DMS114 treated with DMSO at 0.1 percent for 48 hours (cell line): ENCODE measurements around the gene JAKMIP2.

Experiments
- DNase-seq: peaks from one replicate; lab custom pipeline; 2025; ENCODE audit not compliant: unreplicated experiment; lab: John Stamatoyannopoulos, UW

The JAKMIP2 gene

GRCh38 chr5:147789820-147790219 lies 7.3 kb upstream of the JAKMIP2 start:
- DNase-seq: no peak

GRCh38 chr5:147788023-147788422 lies 5.5 kb upstream of the JAKMIP2 start:
- no peak for DNase-seq

- no peak for DNase-seq
Measured at GRCh38 chr5:147786142-147786541, 3.6 kb upstream of the JAKMIP2 start.

- DNase-seq: no peak
Measured at GRCh38 chr5:147784146-147784987, 1.8 kb upstream of the JAKMIP2 start.

GRCh38 chr5:147780924-147781573 lies 1.5 kb downstream of the JAKMIP2 start:
- DNase-seq: no peak

GRCh38 chr5:147779694-147780093 lies 2.8 kb downstream of the JAKMIP2 start:
- no peak for DNase-seq

GRCh38 chr5:147776989-147777388 lies 5.5 kb downstream of the JAKMIP2 start:
- no peak for DNase-seq

- no peak for DNase-seq
Measured at GRCh38 chr5:147773587-147773986, 8.9 kb downstream of the JAKMIP2 start.

- no peak for DNase-seq
Measured at GRCh38 chr5:147773139-147773538, 9.4 kb downstream of the JAKMIP2 start.

GRCh38 chr5:147767048-147767447 lies 15.5 kb downstream of the JAKMIP2 start:
- DNase-seq: no peak

GRCh38 chr5:147763791-147764525 lies 18.6 kb downstream of the JAKMIP2 start:
- DNase-seq: no peak

- no peak for DNase-seq
Measured at GRCh38 chr5:147760086-147760875, 22.2 kb downstream of the JAKMIP2 start.

GRCh38 chr5:147759441-147759840 lies 23.1 kb downstream of the JAKMIP2 start:
- no peak for DNase-seq

- DNase-seq: no peak
Measured at GRCh38 chr5:147756566-147756965, 26.0 kb downstream of the JAKMIP2 start.

GRCh38 chr5:147754372-147755122 lies 28.0 kb downstream of the JAKMIP2 start:
- DNase-seq: no peak

- DNase-seq: no peak
Measured at GRCh38 chr5:147753765-147754164, 28.8 kb downstream of the JAKMIP2 start.

GRCh38 chr5:147752666-147753290 lies 29.8 kb downstream of the JAKMIP2 start:
- no peak for DNase-seq

- DNase-seq: no peak
Measured at GRCh38 chr5:147752033-147752432, 30.5 kb downstream of the JAKMIP2 start.

- DNase-seq: no peak
Measured at GRCh38 chr5:147751156-147751830, 31.2 kb downstream of the JAKMIP2 start.
